ENCODE results near the gene SELENON.

Gene SELENON

DNA sequence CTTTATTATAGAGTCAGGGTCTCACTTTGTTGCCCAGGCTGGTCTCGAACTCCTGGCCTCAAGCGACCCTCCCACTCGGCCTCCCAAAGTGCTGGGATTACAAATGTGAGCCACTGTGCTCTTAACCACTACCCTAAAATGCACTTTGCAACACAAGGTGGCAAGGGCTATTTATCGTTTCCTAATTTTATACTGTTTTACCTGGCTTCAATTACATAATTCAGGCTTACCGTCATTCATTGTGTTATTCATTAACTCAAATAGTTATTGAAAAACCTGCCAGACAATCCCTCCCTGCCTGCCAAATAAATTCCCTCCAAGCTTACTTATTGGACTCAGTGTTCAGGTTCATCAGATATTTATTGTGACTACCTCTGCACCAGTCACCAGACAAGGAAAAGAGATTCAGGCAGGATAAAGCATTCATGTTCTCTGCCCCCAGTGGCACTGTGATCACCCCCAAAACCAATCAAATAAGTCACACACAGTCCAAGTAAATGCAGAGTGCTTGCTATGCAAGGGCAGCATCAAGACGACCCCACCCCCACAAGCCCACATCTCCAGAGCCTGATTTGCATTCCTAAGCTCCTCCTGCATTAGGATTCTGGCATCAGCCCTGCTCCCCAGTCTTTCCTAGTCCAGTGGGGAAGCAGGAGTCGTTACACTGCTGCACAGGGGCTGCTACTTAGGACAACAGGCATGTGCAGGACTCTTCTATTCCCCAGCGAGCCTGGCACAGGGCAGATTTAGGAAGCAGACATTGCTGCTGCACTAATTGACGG, 67.4 kb downstream of the SELENON start:
- DNase-seq, result no peak
